ENCODE results near the gene GGA1. TPM values are rescaled to one million over a fixed set of nuclear protein-coding genes. Genes with fewer than 3 reads are reported as not detected.
A peak's percentile ranks its signal among the peaks of the same experiment; 100 is the strongest.

The GGA1 gene
- total and polyA plus RNA-seq, 9 of the 15 experiments (the other 6 are each of a cell fraction or from before 2014, with no cell fraction given), result 1.5 to 69.5 (median 31.6) TPM

DNA sequence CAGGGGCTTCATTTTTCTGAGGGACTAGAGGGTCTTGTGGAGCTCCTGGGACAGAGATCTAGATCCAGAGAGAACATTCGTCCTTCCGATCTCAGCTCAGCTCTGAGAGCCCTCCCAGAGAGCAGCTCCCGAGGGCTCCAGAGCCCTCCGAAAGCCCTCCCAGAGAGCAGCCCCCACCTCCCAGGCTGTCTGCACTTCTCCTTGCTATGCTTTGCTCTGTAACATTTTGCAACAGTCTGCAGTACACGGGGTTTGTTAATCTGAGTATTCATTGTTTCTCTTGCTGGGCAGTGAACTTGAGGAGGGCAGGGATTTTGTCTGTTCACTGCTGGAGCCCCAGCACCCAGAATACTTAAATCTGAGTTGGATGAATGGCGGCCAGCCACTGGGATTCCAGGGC is 2.6 kb downstream of the GGA1 start (continued):
- TF ChIP-seq, protein P1, sequence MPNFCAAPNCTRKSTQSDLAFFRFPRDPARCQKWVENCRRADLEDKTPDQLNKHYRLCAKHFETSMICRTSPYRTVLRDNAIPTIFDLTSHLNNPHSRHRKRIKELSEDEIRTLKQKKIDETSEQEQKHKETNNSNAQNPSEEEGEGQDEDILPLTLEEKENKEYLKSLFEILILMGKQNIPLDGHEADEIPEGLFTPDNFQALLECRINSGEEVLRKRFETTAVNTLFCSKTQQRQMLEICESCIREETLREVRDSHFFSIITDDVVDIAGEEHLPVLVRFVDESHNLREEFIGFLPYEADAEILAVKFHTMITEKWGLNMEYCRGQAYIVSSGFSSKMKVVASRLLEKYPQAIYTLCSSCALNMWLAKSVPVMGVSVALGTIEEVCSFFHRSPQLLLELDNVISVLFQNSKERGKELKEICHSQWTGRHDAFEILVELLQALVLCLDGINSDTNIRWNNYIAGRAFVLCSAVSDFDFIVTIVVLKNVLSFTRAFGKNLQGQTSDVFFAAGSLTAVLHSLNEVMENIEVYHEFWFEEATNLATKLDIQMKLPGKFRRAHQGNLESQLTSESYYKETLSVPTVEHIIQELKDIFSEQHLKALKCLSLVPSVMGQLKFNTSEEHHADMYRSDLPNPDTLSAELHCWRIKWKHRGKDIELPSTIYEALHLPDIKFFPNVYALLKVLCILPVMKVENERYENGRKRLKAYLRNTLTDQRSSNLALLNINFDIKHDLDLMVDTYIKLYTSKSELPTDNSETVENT (CRISPR knock-in tag; IDR thresholded peaks at IDR 0.05), result no peak
- no peak for TF ChIP-seq MIER1 (IDR thresholded peaks at IDR 0.05; ENCODE audit: low read depth)

DNA sequence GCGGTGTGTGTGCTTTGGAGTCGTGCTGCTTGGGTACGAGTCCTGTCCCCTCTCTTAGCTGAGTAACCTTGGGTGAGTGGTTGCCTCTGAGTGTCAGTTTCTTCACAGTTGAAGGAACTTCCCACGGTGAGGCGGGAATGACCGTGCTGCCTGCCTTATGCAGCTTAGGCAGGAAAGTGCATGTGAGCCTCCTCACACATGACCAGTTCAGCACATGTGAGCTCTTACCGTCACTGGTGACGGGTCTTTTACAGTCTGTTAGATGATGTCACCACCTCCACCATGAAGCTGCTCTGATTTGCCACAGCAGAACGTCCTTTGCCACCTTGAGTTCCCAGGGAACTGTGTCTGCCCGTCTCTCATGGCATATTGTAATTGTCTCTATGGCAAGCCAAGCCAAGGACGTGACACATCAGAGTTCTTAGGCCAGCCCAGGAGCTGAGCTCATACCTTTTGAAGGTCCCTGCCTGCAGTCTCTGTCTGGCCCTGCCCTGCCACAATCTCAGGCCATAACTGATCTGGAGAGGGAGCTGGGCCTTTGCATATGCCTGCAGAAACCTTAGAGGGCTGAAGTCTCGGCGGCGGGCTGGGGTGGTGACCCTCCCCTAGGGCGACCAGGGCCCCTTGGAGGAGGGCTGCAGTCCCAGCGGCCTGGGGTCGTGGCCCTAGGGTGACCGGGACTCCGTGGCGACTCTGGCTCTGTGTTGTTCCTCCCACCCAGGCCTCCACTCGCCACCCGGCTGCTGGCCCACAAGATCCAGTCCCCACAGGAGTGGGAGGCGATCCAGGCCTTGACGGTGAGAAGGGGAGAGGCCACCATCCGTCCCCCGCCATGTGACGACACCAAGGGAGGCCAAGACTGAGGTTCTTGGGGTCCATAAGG is 7.8 kb downstream of the GGA1 start:
- peaks cover 0 to 5% of the 10 kb centered on the region in 2 experiments; a peak in 2 of 5 replicates for H3K4me1 ChIP-seq (replicated peaks in 1 of 2; ENCODE audit: control insufficient read depth in 2 of 2, insufficient read depth in 2 of 2, low read length in 2 of 2)
- no peak for FAIRE-seq
- H3K27me3 ChIP-seq (ENCODE audit: control insufficient read depth in 2 of 2, insufficient read depth in 2 of 2, low read length in 2 of 2), result no peaks in the 10 kb centered on the region
- no peak overlapping the region for H3K9ac ChIP-seq (ENCODE audit: insufficient read depth in 1 of 2, low read depth in 2 of 2, low read length in 2 of 2)
- H3K9me1 ChIP-seq (ENCODE audit: control insufficient read depth, insufficient read depth, low read length), result no peaks in the 10 kb centered on the region
- H4K20me1 ChIP-seq (replicated peaks; ENCODE audit: control insufficient read depth, insufficient read depth, low read length), result no peaks in the 10 kb centered on the region
- H3K36me3 ChIP-seq (ENCODE audit: control insufficient read depth, insufficient read depth, low read length), result peaks cover 63% of the 10 kb centered on the region; the same call in 2 of the 3 replicates
- no TSS peak for BruUV-seq (replicated peaks)
- in situ Hi-C loops (cut with MboI) (no loop called here), intact Hi-C loops (cut with micrococcal nuclease) (no loop called here)
- ChIA-PET CTCF (ENCODE audit: low intra/inter-chr PET ratio) (no interaction called here), POLR2A (interaction anchor here (1.0 kb wide), 1 partner anchor 22 kb away, joined by 3 read pairs; no protein-coding TSS in a partner anchor)
- WGBS (ENCODE audit: insufficient coverage, low coverage, missing lambda C conversion rate), result 89% methylated on average over 19 of the region's 27 CpGs
- H3K9me3 ChIP-seq (replicated peaks; ENCODE audit: control insufficient read depth, insufficient read depth, low read depth, low read length), result no peaks in the 10 kb centered on the region
- no peak for ATAC-seq
- no peak overlapping the region for H3K4me3 ChIP-seq
- peaks cover 7% of the 10 kb centered on the region; the same call in 2 of the 3 replicates for H3K79me2 ChIP-seq (ENCODE audit: control insufficient read depth, insufficient read depth, low read length)
- DNase-seq (ENCODE audit: extremely low read depth in 1 of 4, low spot score in 3 of 4), result no peak
- H3K27ac ChIP-seq (ENCODE audit: extremely low read depth, low read depth, low read length), result no peak overlapping the region
- TF ChIP-seq POLR2G (IDR thresholded peaks at IDR 0.05; ENCODE audit: low read depth, low read length) (peak; percentile 45; the same call in 1 of the 2 replicates), RBFOX2 (IDR thresholded peaks at IDR 0.05; ENCODE audit: low read depth, low read length) (peak; percentile 48; the same call in 1 of the 2 replicates)
- TF ChIP-seq, protein P2, sequence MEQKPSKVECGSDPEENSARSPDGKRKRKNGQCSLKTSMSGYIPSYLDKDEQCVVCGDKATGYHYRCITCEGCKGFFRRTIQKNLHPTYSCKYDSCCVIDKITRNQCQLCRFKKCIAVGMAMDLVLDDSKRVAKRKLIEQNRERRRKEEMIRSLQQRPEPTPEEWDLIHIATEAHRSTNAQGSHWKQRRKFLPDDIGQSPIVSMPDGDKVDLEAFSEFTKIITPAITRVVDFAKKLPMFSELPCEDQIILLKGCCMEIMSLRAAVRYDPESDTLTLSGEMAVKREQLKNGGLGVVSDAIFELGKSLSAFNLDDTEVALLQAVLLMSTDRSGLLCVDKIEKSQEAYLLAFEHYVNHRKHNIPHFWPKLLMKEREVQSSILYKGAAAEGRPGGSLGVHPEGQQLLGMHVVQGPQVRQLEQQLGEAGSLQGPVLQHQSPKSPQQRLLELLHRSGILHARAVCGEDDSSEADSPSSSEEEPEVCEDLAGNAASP (IDR thresholded peaks at IDR 0.05), result no peak
- no peak overlapping the region for H2AFZ ChIP-seq (ENCODE audit: low read depth, low read length)
- no peak overlapping the region for H3K4me2 ChIP-seq (ENCODE audit: insufficient read depth, low read length)

Data from K562 (cell line).